HG03342 (cell line): Measurements from ENCODE around the gene SPACDR.

Source experiments
- ATAC-seq: cut with Tn5 transposase; IDR thresholded peaks from one replicate; pipeline ENCODE4 v1.9.1; 2021; ENCODE audit warnings: mild to moderate bottlenecking, moderate library complexity; ENCODE audit not compliant: unreplicated experiment

The SPACDR gene

DNA sequence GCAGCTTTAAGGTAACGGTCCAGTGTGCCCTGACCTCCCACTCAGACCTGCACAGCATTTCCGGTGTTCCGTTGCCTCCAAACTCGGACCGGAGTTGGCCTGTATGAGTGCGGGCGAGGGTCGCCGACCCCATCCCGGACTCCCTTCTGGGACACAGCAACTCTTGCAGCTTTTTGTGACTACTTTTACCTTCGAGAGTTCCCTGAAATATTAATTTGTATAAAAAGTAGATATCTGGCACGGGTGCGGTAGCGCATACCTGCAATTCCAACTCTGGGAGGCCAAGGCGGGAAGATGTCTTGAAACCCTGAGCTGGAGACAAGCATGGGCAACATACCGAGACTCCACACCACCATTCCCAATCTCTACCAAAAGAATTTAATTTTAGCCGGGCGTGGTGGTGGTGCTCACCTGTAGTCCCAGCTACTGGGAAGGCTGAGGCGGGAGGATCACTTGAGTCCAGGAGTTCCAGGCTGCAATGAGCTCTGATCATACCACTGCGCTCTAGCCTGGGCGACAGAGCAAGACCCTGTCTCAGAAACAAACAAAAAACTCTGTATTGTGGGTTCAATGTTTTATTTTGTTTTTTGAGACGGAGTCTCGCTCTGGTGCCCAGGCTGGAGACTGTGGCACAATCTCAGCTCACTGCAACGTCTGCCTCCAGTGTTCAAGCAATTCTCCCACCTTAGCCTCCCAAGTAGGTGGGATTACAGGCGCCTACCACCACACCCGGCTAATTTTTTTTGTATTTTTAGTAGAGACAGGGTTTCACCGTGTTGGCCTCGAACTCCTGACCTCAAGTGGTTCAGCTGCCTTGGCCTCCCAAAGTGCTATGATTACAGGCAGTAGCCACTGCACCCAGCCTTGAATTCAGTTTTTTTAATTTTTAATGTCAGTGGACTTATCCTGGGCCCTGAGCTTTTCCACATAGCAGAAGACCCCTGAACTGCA, 26.6 kb downstream of the SPACDR start:
- ATAC-seq, result no peak

DNA sequence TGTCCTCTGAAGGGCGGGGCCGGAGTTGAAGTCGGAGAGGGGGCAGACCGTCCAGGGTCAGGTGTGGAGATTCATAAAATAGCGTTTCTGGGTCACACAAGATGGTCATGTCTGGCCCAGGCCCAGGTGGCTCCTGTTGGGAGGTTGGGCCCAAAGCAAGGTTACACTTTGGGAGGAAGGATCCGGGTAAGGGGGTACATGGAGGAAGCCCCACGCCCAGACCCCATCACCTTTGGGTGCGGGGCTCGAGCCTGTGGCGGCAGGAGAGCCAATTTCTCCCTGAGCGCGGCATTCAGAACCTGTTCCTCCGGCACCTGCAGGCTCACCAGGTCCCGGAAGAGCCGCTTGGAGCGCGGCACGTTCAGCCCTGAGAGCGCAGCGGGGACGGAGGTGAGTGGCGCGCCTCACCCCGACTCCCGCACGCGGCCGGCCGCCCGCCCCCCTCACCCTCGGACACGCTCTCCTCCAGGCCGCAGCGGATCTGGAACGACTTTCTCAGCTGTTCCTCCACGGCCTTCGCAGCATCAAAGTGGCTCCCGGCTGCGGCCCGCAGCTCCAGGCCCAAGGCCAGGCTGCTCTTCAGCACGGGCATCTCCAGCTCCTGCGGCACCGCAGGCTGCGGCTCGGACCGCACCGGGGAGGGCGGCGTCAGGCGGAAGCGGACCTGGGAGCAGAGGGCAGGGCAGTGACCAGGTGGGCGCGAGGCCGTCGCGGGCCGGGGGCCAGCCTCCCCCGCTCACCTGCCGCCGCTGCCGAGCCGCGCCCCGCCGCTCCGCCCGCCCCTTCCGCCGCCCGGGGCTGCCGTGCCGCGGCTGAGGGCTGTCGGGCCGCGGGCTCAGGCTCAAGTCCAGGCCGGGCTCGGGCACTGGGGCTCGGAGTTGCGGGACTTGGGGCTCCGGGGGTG, 28.4 kb downstream of the SPACDR start:
- ATAC-seq, result peak; percentile 27

DNA sequence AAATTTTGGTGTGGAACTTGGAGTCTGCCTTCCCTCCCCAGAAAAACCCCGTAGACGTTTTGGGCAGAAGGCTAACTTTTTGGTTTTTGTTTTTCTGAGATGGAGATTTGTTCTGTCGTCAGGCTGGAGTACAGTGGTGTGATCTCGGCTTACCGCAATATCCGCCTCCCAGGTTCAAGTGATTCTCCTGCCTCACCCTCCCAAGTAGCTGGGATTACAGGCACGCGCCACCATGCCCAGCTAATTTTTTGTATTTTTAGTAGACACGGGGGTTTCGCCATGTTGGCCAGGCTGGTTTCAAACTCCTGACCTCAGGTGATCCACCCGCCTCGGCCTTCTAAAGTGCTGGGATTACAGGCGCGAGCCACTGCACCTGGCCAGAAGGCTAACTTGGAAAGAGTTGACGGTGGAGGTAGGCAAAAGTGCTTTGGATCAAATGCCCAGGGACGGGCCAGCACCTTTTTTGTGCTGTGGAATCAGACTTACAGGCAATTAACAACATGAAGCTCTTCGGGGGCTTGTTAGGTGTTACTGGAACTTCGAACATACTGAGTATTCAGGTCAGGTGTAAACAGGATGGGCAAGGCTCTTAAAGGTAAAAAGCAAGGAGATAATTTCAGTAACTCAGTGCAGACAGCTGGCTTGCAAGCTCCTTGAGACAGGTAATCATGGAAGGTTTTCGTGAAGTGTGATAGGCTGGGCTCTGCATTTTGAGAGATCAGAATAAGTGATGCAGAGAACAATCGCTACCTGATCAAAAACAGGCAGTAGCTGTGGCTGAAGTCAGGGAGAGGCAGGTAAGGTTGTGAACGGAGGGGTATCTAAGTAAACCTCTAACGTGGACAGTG, 29.5 kb downstream of the SPACDR start:
- ATAC-seq, result no peak

DNA sequence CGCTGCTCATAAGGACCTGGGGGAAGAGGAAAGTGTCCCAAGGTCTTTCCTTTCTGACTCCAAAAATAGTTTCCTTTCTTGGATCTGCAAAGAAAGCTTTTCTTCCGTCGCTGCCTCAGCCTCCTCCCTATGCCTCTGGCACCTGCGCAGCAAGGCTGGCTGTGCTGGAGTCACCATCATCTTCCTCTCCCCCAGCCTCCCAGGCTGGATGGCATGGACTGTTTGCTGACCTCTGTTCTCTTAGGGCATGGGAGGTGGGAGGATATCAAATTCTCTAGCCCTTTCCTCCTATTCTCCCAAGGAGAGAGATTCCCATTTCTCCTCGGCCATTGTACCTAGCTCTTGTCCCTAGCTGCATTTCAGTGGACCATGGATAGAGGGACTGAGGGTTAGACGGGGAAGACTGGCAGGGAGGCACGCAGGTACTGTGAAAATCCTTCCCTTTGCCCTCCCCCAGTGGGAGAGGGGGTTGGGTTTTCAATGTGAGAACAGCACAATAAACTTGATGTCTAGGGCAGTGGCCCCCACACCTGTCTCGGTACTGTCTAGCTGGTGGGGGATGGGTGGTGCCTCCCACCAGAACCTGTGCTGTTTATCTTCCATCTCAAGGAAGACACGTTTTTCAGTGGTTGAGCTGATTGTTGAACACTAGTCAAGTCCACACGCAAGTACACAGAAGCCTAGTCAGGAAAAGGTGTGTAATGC, 30.3 kb downstream of the SPACDR start:
- ATAC-seq, result no peak

DNA sequence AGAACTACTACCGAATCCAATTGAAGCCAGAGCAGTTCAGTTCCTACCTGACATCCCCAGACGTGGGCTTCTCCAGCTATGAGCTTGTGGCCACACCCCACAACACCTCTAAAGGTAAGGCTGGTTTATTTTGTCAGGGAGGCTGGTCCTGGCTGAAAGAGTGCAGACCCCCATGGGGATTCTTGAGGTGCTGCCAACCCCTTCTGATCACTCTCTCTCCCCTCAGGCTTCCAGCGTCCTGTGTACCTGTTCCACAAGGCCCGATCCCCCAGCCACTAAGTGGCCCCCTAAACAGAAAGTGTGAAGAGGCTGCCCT, 30.8 kb downstream of the SPACDR start:
- ATAC-seq, result no peak

DNA sequence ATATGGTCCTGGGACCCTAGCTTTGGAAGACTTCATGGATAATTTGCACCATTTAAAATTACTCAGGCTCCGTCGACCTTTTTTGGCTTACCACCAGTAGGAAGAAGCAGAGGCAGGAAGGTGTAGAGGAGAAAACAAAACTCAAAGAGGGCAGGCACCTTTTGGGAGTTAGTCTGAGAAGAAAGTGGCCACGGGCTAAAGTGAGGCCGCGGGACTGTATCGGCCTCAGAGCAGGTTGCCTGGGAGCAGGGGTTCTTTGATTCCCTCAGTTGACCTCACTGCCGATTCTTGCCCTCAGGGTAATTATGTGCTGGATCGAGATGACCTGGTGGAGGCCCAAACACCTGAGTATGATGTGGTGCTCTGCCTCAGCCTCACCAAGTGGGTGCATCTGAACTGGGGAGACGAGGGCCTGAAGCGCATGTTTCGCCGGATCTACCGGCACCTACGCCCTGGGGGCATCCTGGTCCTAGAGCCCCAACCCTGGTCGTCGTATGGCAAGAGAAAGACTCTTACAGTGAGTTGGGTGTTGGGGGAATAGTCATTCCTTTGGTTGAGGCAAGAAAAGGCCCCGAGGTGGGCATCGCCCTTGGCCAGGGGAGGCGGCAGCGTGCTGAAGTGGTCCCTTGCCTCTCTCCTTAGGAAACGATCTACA, 31.3 kb downstream of the SPACDR start:
- no peak for ATAC-seq

DNA sequence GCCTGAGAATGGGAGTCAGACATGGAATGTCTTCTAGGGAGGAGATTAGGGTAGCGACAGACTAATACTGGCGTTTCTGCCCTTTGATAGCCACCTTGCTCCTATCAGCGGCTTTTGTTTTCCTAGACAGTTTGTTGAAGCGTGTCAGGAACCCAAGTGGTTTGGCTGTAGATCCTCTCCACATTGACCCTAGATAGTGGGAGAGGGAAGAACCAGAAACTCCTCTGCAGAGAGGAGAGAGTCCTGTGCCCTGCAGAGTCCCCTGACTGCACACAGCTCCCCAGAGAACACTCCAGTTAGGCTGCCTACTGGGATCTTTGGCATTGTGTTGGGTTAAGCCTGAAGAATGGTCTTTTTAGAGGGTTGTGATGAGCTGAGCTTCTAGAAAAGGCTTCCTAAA, 32.0 kb downstream of the SPACDR start:
- ATAC-seq, result no peak

DNA sequence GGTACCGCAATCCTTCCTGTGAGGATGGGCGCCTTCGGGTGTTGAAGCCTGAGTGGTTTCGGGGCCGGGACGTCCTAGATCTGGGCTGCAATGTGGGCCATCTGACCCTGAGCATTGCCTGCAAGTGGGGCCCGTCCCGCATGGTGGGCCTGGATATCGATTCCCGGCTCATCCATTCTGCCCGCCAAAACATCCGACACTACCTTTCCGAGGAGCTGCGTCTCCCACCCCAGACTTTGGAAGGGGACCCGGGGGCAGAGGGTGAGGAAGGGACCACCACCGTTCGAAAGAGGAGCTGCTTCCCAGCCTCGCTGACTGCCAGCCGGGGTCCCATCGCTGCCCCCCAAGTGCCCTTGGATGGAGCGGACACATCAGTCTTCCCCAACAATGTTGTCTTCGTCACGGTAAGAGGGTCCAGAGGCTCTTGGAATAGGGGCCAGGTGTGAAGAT, 32.7 kb downstream of the SPACDR start:
- no peak for ATAC-seq

DNA sequence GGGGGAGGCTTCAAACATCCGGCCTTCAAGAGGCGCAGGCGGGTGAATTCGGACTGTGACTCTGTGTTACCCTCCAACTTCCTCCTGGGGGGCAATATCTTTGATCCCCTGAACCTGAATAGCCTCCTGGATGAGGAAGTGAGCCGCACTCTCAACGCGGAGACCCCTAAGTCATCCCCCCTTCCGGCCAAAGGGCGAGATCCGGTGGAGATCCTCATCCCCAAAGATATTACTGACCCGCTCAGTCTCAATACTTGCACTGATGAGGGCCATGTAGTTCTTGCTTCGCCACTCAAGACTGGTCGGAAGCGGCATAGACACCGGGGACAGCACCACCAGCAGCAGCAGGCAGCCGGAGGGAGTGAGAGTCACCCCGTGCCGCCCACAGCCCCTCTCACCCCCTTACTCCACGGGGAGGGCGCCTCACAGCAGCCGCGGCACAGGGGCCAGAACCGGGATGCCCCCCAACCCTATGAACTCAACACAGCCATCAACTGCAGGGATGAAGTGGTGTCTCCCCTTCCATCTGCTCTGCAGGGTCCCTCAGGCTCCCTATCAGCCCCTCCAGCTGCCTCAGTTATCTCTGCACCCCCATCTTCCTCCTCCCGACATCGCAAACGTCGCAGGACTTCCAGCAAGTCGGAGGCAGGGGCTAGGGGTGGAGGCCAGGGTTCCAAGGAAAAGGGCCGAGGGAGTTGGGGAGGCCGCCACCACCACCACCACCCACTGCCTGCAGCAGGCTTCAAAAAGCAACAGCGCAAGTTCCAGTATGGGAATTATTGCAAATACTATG, 33.4 kb downstream of the SPACDR start:
- no peak for ATAC-seq

DNA sequence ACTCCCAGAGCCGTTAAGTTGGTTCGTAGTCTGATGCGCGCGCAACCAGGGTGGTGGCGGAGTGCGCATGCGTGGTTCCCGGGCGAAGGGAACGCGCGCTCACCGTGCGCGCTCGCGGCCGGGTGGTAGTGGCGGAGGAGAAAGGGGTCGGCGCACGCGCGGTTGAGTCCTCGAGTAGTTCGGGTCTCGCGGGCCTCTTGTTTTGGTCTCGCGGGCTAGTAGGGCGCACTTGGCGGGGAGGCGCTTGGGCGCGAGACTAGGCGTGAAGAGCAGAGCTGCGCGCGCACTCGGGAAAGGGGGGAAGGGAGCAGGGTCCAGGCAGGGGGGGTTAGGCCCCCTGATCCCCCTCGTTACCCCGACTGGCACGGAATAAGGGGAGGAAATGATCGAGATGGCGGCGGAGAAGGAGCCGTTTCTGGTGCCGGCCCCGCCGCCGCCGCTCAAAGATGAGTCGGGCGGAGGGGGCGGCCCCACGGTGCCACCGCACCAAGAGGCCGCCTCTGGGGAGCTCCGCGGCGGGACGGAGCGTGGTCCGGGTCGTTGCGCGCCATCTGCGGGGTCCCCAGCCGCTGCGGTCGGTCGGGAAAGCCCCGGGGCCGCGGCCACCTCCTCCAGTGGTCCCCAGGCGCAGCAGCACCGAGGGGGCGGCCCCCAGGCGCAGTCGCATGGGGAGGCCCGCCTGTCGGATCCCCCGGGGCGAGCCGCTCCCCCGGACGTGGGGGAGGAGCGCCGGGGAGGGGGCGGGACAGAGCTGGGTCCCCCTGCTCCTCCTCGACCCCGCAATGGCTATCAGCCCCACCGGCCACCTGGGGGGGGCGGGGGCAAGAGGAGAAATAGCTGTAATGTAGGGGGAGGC, 34.2 kb downstream of the SPACDR start, which contains the start of gene MEPCE:
Gene MEPCE (plus strand): TSS at position 195 of the 856 bp plus-strand sequence. CDS start 188 bp downstream, at position 383.
- ATAC-seq, result peak; percentile 39

DNA sequence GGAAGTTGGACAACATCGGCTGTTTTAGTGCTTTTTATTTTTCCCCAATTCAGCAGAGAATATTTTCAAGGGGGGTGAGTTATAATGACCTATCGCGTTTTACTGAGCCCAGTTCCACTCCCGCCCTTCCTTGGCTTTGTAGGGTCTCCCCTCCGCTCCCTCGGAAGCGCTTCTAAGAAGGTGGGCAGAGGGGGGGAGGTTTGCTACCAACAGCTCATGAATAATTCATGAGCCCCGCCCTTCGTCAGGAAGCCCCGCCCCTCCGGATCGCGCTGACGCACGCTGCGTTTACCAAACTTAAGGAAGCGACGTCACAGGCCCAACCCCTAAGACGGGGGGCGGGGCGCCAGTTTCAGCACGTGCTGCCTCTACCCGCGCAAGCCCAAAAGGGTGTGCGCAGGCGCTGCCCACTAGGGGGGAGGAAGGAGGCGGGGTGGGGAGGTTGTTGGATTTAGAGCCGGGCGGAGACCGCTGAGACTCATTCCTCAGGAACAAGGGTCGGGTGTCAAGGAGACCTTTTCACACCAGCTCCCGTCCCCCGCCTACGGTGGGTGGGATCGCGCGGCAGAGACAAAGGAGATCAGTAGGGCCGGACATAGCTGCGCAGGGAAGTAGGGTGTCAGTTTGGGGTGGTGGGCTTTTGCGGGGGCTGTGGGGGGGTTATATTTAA, 35.0 kb downstream of the SPACDR start:
- ATAC-seq, result peak; percentile 46

DNA sequence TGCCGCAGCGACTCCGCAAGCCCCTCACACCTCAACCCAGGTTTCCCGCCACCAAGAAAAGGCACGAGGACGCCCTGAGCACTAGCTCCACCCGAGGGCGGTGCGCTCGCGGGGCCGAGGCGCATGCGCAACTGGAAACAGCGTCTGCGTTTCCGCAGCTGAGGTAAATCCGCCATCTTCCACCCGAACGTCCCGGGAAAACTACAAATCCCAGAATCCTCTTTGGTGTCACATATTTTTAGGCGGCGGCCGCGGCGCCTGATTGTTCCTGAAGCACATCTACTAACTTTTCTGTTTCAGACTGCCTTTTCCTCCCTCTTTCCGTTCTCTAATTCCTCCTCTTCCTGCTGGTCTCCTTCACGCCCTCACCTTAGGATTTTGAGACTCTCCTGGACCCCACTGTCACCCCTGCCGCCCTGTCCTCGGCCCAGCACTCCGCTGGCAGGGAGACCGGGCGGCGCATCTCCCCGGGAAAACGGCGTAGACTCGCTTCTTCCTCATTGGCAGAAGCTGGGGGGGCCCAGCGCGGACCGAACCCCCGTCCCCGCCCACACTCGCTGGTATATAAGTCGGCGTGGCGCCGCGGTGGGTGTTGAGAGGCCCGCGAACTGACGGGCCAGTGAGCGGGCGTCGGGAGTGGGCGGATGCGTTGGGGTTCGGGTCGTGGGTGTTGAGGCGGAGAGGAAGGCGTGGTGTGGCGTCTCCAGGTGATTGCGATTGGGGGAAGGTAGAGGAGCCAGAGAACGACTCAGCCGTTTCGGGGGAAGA, 35.7 kb downstream of the SPACDR start, which contains the start of gene ZCWPW1:
Gene ZCWPW1 (minus strand): TSS at position 505 of the 768 bp plus-strand sequence. CDS start 8,054 bp downstream, outside the sequence.
- ATAC-seq, result peak; percentile 39

DNA sequence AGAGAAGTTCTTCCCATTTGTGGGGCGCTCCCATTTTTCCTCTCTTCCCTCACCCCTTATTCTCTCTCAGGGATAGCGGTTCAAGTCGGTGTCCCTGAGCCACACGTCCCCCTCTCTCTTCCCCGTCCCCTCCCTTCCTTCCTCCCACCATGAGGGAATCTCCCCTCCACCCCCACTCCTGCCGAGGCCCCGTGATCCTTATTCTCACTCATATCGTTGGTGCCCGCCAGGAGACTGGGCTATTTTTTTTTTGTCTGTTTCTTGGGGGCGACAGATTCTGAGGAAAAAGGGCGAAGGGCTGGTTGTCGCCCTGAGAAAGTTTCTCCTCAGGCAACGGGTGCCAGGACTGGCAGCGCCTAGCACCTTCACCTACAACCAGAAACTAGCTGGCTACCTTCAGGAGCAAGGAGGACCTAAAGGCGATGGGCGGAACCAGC, 36.3 kb downstream of the SPACDR start:
- ATAC-seq, result no peak

DNA sequence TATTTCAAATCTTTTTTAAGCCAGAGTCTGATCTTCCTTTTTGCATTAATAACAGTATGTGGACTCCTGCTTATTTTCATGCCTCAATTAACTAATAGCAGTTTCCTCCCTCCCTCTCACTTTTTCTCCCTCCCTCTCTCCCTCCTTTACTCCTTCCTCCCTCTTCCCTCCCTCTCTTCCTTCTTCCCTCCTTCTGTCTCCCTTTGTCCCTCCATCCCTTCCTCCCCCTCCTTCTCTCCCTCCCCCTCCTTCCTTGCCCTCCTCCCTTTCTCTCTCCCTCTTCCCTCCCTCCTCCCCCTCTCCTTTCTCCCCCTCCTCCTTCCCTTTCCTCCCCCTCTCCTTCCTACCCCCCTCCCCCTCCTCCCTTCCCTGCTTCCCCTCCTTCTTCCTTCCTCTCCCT, 37.5 kb downstream of the SPACDR start:
- no peak for ATAC-seq

DNA sequence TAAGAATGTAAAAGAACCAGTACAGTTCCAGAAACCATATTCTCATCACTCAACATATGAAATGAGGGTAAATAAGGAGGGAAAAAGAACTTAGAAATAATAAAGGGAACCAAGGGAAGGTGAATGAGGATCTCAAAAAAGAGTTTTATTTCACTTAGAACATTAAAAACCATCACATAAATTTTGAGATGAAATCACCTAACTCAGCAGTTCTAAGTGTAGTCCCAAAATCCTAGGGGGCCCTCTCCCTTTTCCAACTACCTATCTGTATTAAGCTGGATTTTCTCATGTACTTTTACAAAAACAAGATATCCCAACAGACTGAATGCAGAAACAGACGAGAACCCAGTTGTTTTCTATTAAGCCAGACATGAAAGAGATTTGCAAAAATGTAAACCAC, 38.7 kb downstream of the SPACDR start:
- ATAC-seq, result no peak

DNA sequence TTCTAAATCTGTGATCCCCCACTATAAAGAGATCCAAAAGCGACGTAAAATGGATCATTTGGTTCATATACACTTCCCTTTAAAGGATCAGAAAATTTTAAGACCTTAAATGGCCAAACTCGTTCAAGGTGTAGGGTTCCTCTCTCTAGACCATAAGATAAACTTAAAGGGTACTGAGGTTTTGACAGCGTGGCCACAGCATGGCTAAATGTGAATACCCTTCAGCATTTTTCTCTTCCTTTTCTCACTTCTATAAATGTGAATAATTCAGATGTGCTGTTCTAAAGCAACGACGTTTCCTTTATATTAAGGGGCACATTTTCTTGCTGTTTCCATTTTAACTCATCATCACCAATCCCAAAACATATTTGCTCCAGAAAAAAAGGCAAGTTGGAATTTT, 40.7 kb downstream of the SPACDR start:
- no peak for ATAC-seq
